Caki2 (cell line): ENCODE measurements around the gene SCLY. TPM values are rescaled to one million over a fixed set of nuclear protein-coding genes. Genes with fewer than 3 reads are reported as not detected.

Source experiments
- DNase-seq: peaks from one replicate; pipeline ENCODE4 v3.0.0-alpha.2; 2015; ENCODE audit warnings: low read depth
- in situ Hi-C: cut with HindIII; loops from 2 replicates; pipeline ENCODE4 v1.10.0; 2016; ENCODE audit warnings: low sequenced_read_pairs, low pct_unique_long_range_greater_than_20kb, mixed read lengths
- total RNA-seq: library from RNA; depleted of rRNA; stranded (reverse); fragments of >200 nt; shearing (Covaris generic); gene quantifications from 2 replicates; pipeline ENCODE4 v1.2.3, GENCODE V29; 2014; ENCODE audit warnings: low replicate concordance

Gene SCLY
- total RNA-seq, 1 experiment from 2014 or later: 16.7 TPM

DNA sequence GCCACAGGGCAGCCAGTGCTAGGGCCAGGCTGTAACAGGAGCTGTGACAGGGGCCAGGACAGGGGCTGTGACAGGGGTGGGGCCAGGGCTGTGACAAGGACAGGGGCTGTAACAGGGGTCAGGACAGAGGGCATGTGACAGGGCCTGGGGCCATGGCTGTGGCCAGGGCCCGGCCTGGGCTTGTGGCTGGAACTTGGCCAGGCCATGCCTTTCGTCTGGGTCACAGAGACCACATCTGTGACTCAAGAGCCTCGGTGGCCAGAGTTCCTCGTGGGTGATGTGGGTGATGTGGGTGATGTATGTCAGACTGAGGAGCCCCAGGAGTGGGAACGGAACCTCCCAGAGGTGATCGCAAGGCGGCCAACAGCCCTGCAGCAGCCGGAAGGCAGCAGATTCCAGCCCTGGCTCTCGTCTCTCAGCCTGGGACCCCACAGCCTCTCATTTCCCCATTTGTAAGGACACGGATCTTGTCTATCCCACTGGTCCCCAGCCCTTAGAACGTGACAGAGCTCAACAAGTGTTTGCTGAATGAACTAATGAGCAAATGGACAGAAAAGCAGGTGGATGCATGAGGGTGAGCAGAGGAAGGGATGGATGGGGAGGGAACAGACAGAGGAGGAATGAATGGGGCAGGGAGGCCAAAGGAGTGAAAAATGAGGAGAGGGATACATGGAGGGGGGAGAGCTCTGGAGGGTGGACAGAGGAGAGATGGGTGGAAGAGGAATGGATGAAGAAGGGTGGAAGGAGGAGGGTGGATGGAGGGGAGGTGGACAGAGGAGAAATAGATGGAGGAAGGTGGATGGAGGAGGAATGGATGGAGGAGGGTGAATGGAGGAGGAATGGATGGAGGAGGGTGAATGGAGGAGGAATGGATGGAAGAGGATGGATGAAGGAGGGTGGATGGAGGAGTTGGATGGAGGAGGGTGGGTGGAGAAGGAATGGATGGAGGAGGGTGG is 56.7 kb downstream of the SCLY start:
- DNase-seq: no peak
- in situ Hi-C loops: no loop called here

- in situ Hi-C loops: no loop called here
- DNase-seq: no peak
These were observed 59.1 kb downstream of the SCLY start for GRCh38 chr2:238119756-238120462.

- in situ Hi-C loops: no loop called here
- DNase-seq: no peak
These were observed 59.9 kb downstream of the SCLY start for GRCh38 chr2:238120463-238121298.

- in situ Hi-C loops: no loop called here
- no peak for DNase-seq
These were observed 60.9 kb downstream of the SCLY start for GRCh38 chr2:238121511-238122286.

- in situ Hi-C loops: no loop called here
- DNase-seq: no peak
These were observed 61.8 kb downstream of the SCLY start for GRCh38 chr2:238122287-238123217.

- in situ Hi-C loops: no loop called here
- no peak for DNase-seq
These were observed 62.6 kb downstream of the SCLY start for GRCh38 chr2:238123218-238123971.

DNA sequence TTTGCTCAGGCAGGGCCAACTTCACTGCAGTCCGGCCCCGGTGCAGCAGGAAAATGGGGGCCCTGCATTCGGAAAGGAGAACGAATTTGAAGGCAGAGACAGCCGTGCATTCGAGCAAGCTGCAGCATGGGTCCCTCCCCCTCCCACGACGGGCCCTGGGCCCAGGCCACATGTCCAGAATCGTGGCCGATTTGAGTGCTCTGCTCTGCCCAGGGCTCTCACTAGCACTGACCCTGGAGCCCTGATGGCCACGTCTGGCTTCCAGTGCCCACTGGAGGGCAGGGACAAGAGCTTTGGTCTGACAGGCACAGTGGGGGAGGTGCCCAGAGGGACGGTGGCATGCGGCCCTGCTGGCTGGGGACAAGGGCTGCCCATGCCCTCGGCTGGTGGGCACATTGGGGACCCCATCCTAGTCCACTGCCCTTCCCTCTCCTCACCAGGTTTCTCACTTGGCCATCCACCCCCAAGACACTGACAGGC is 63.2 kb downstream of the SCLY start:
- in situ Hi-C loops: no loop called here

GRCh38 chr2:238124488-238125126 is 63.8 kb downstream of the SCLY start:
- DNase-seq: no peak

More for the DNA sequence above, 63.2 kb downstream of the SCLY start:
- DNase-seq: no peak

DNA sequence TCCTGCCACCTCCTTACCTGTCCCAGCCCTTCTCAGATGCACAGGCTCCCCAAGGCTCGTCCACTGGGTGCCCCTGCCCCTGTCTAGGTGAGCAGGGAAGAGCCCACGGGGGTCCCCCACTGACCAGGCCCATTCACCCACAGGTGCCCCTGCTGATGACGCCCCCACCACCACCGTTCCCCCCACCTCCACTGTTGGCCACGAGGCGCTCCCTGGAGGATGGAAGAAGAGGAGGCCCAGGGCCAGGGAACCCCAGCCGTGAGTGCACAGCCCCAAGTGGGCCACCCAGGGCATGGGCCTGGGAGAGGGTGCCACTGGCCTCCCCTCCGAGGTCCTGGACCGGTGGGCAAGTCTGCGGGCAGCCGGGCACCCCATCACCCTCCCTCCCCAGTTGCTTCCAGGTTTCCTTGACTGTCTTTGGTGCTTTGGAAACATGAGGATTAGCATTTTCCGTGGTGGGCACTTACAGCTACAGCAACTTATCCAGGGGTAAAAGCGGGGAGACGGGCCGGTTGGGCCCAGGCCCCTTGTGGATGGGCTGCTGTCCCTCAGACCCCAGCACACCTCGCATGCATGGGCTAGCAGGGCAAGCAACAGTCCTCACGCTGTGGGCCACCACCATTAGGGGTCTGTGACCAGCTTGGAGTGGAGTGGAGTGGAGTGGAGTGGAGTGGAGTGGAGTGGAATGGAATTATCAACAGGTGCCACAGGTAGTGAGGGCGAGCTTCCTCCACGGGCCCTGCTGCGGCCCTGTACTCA is 64.5 kb downstream of the SCLY start:
- no peak for DNase-seq

More at GRCh38 chr2:238124488-238125126, 63.8 kb downstream of the SCLY start:
- in situ Hi-C loops: no loop called here

DNA sequence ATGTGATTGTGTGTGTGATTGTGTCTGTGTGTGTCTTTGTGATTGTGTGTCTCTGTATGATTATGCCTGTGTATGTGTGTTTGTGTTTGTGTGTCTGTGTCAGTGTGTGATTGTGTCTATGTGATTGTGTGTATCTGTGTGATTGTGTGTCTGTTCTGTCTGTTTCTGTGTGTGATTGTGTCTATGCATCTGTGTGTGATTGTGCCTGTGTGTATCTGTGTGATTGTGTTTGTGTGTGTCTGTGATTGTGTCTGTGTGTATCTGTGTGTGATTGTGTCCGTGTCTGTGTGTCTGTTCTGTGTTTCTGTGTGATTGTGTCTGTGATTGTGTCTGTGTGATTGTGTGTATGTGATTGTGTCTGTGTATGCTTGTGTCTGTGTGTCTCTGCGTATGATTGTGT is 65.5 kb downstream of the SCLY start:
- in situ Hi-C loops: no loop called here
- DNase-seq: no peak

More for the DNA sequence above, 64.5 kb downstream of the SCLY start:
- in situ Hi-C loops: no loop called here

GRCh38 chr2:238126775-238127164 is 66.0 kb downstream of the SCLY start:
- no peak for DNase-seq
- in situ Hi-C loops: no loop called here

DNA sequence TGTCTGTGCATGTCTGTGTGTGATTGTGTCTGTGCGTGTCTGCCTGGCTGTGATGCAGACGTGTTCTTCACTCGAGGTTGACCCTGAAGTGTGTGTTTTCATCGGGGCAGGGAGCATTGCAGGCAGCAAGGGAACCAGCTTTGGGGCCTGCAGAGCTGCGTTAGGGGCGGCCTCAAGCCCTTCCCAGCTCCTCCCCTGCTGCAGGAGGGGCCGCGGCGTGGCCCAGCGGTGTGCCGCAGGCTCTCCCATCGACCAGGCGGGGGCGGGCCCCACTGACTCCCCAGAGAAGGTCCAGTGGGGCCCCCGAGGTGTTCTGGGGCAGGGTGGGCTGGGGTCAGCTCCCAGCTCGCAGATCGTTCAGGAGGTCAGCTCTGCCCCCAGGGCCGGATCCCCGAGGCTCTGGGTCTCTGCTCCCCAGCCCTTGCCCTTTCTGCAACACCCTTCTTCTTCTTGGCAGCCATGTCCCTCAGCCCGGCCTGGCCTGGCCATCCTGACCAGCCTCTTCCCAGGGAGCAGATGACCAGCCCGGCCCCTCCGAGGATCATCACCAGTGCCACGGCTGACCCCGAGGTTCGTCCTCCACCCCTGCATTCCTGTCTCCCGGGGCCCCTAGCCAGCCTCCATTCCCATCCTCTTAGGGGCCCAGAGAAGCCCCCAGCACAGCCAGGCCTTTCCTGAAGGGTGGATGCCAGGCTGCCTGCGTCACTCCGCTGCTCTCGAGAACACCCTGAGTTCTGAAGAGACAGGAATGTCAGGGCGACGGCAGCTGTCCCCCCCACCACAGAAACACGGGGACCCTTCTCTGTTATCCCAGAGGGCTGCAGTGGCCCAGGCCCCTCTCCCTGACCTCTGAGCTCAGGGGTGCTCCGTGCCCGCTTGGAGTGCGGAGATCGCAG is 66.6 kb downstream of the SCLY start:
- no peak for DNase-seq
- in situ Hi-C loops: no loop called here

DNA sequence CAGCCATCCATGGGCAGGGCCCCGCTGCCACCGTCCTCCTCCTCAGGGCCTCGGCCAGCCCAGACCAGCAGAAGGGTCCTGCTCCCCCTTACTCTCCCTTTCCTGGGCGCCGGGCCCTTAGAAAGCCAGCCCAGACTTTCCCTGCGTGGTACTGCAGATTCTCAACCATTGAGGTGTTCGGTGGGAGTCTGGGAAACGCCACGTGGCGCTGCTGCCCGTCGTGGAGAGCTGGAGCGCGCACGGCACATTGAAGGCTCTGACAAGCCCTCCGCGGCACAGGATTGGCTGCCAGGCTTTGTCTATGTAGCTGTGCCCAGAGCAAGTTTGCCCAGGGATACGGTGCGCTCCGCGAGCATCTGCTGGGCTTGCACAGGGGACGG is 67.2 kb downstream of the SCLY start:
- no peak for DNase-seq
- in situ Hi-C loops: no loop called here

GRCh38 chr2:238128534-238129001 is 67.8 kb downstream of the SCLY start:
- no peak for DNase-seq
- in situ Hi-C loops: no loop called here
